Measurements from ENCODE around the gene SLCO2B1. TPM values are rescaled to one million over a fixed set of nuclear protein-coding genes. Genes with fewer than 3 reads are reported as not detected.
"Not testable (repeated sequence)": the region's sequence is repeated elsewhere in the genome, so short reads cannot be mapped to it uniquely, and the experiment has no call there.

The SLCO2B1 gene
- total and polyA plus RNA-seq, 2 of the 8 experiments (the other 6 are each of a cell fraction or from before 2014, with no cell fraction given): 0.03 TPM; not detected in 1

- H3K4me3 ChIP-seq (ENCODE audit: extremely low read depth in 1 of 4, insufficient read depth in 2 of 4, low read depth in 3 of 4, low read length in 4 of 4); H3K79me1 ChIP-seq (ENCODE audit: low read depth, low read length); H3K9me3 ChIP-seq (ENCODE audit: insufficient read depth in 2 of 2, low read depth in 1 of 2, low read length in 1 of 2); DNase-seq (ENCODE audit: low read depth in 1 of 2, low spot score in 2 of 2); H3K4me1 ChIP-seq (replicated peaks in 1 of 4; ENCODE audit: control insufficient read depth in 3 of 4, insufficient read depth in 4 of 4, low read length in 3 of 4); H3K36me3 ChIP-seq (ENCODE audit: control insufficient read depth in 2 of 4, insufficient read depth in 4 of 4, low read length in 3 of 4); H4K20me1 ChIP-seq (replicated peaks in 1 of 2; ENCODE audit: control insufficient read depth in 1 of 2, insufficient read depth in 2 of 2, low read length in 2 of 2); H2BK20ac ChIP-seq (ENCODE audit: low read length); H3K14ac ChIP-seq (ENCODE audit: insufficient read length); H2BK12ac ChIP-seq (ENCODE audit: low read depth, low read length); H3K4me2 ChIP-seq (ENCODE audit: insufficient read depth in 1 of 2, low read depth in 2 of 2, low read length in 2 of 2); H3K23me2 ChIP-seq (ENCODE audit: low read depth, low read length); H3K56ac ChIP-seq (replicated peaks; ENCODE audit: insufficient read length, low read depth, low read length); H4K5ac ChIP-seq (ENCODE audit: insufficient read length, low read depth, low read length); H3K27ac ChIP-seq (ENCODE audit: low read depth, low read length); H4K91ac ChIP-seq (replicated peaks; ENCODE audit: insufficient read length, low read length); FAIRE-seq; H3K27me3 ChIP-seq (replicated peaks in 1 of 4; ENCODE audit: control insufficient read depth in 3 of 4, extremely low read depth in 1 of 4, insufficient read depth in 3 of 4, low read length in 3 of 4); H3K18ac ChIP-seq (ENCODE audit: extremely low read depth, low read length); H3K79me2 ChIP-seq (ENCODE audit: control insufficient read depth in 1 of 2, insufficient read depth in 2 of 2, low read length in 2 of 2); H3K4ac ChIP-seq (replicated peaks; ENCODE audit: insufficient read length, low read depth, low read length); POLR2A ChIA-PET (ENCODE audit: partially characterized antibody); H2BK5ac ChIP-seq (ENCODE audit: low read depth, low read length); H3K9ac ChIP-seq (replicated peaks in 1 of 4; ENCODE audit: extremely low read depth in 1 of 4, low read depth in 3 of 4, low read length in 3 of 4); H3K23ac ChIP-seq (ENCODE audit: insufficient read length); H2BK120ac ChIP-seq (replicated peaks; ENCODE audit: low read depth, low read length); H4K8ac ChIP-seq (ENCODE audit: extremely low read depth, insufficient read depth, low read length); H2AK5ac ChIP-seq (ENCODE audit: low read depth, low read length); H2BK15ac ChIP-seq (ENCODE audit: low read length): not testable (repeated sequence)
- H2AFZ ChIP-seq (ENCODE audit: low read length): peak overlapping the region; percentile 91; the same call in 1 of the 2 replicates
- peak; percentile 47; the same call in 1 of the 2 replicates for TF ChIP-seq KDM1A (IDR thresholded peaks at IDR 0.05; ENCODE audit: borderline replicate concordance, low read length)
- CTCF ChIA-PET (ENCODE audit: partially characterized antibody): interaction anchor here (0.9 to 1.0 kb wide), 2 partner anchors 32 to 37 kb away, joined by 3 read pairs; no protein-coding TSS in a partner anchor
- 90% methylated on average over 2 of the region's 2 CpGs; no CpG with 5 or more reads in 1 of the 2 experiments for WGBS, 2 experiments (ENCODE audit: extremely low coverage in 1 of 2, insufficient coverage in 1 of 2, insufficient read length in 1 of 2, insufficient replicate concordance in 2 of 2, low coverage in 1 of 2, low lambda C conversion rate in 2 of 2, missing lambda C conversion rate in 1 of 2)
Measured at GRCh38 chr11:75105967-75106681, 44.8 kb upstream of the SLCO2B1 start.

Data from H1 (cell line).